Measurements from ENCODE around the gene BASP1.

BASP1 gene

GRCh38 chr5:17184588-17184987 is 32.8 kb upstream of the BASP1 start:
- no peak overlapping the region for H3K4me3 ChIP-seq (ENCODE audit: low read depth, low read length)
- DNase-seq, result peak; percentile 41
- no peaks in the 10 kb centered on the region for H3K27me3 ChIP-seq (ENCODE audit: insufficient read depth, low read depth, severe bottlenecking)
- H3K27ac ChIP-seq, result no peak overlapping the region
- no peak for TF ChIP-seq CTCF (IDR thresholded peaks at IDR 0.05; ENCODE audit: low read depth, low read length)
- no peaks in the 10 kb centered on the region for H3K9me3 ChIP-seq (ENCODE audit: severe bottlenecking)
- H3K36me3 ChIP-seq, result no peaks in the 10 kb centered on the region

- Histone ChIP-seq H3K36me3 (no peaks in the 10 kb centered on the region), H3K27ac (no peak overlapping the region), H3K4me3 (ENCODE audit: low read depth, low read length) (no peak overlapping the region), H3K27me3 (ENCODE audit: insufficient read depth, low read depth, severe bottlenecking) (no peaks in the 10 kb centered on the region), H3K9me3 (ENCODE audit: severe bottlenecking) (no peaks in the 10 kb centered on the region)
- DNase-seq, result no peak
- TF ChIP-seq CTCF (IDR thresholded peaks at IDR 0.05; ENCODE audit: low read depth, low read length), result no peak
Observed at GRCh38 chr5:17185349-17185748, 32.1 kb upstream of the BASP1 start.

- no peaks in the 10 kb centered on the region for H3K9me3 ChIP-seq (ENCODE audit: severe bottlenecking)
- H3K4me3 ChIP-seq (ENCODE audit: low read depth, low read length), result no peak overlapping the region
- H3K27ac ChIP-seq, result peak overlapping the region; percentile 53
- no peak for DNase-seq
- no peaks in the 10 kb centered on the region for H3K36me3 ChIP-seq
- no peaks in the 10 kb centered on the region for H3K27me3 ChIP-seq (ENCODE audit: insufficient read depth, low read depth, severe bottlenecking)
- TF ChIP-seq CTCF (IDR thresholded peaks at IDR 0.05; ENCODE audit: low read depth, low read length), result no peak
Observed at GRCh38 chr5:17185773-17186172, 31.7 kb upstream of the BASP1 start.

GRCh38 chr5:17186256-17186655 is 31.2 kb upstream of the BASP1 start:
- no peaks in the 10 kb centered on the region for H3K9me3 ChIP-seq (ENCODE audit: severe bottlenecking)
- H3K4me3 ChIP-seq (ENCODE audit: low read depth, low read length), result no peak overlapping the region
- H3K27ac ChIP-seq, result peak overlapping the region; percentile 53
- DNase-seq, result peak; percentile 71
- TF ChIP-seq CTCF (IDR thresholded peaks at IDR 0.05; ENCODE audit: low read depth, low read length), result no peak
- H3K27me3 ChIP-seq (ENCODE audit: insufficient read depth, low read depth, severe bottlenecking), result no peaks in the 10 kb centered on the region
- H3K36me3 ChIP-seq, result no peaks in the 10 kb centered on the region

GRCh38 chr5:17187011-17187785 is 30.2 kb upstream of the BASP1 start:
- H3K9me3 ChIP-seq (ENCODE audit: severe bottlenecking), result no peaks in the 10 kb centered on the region
- DNase-seq, result peak; percentile 45
- H3K36me3 ChIP-seq, result no peaks in the 10 kb centered on the region
- H3K27ac ChIP-seq, result peak overlapping the region; percentile 53
- TF ChIP-seq CTCF (IDR thresholded peaks at IDR 0.05; ENCODE audit: low read depth, low read length), result no peak
- H3K4me3 ChIP-seq (ENCODE audit: low read depth, low read length), result no peak overlapping the region
- no peaks in the 10 kb centered on the region for H3K27me3 ChIP-seq (ENCODE audit: insufficient read depth, low read depth, severe bottlenecking)

GRCh38 chr5:17187786-17188170 is 29.7 kb upstream of the BASP1 start:
- Histone ChIP-seq H3K4me3 (ENCODE audit: low read depth, low read length) (no peak overlapping the region), H3K36me3 (no peaks in the 10 kb centered on the region), H3K27ac (peak overlapping the region; percentile 12), H3K9me3 (ENCODE audit: severe bottlenecking) (no peaks in the 10 kb centered on the region), H3K27me3 (ENCODE audit: insufficient read depth, low read depth, severe bottlenecking) (no peaks in the 10 kb centered on the region)
- no peak for TF ChIP-seq CTCF (IDR thresholded peaks at IDR 0.05; ENCODE audit: low read depth, low read length)
- no peak for DNase-seq

Measured in WERI-Rb-1 (cell line).